ENCODE results near the gene TXN2. TPM values are rescaled to one million over a fixed set of nuclear protein-coding genes. Genes with fewer than 3 reads are reported as not detected.

TXN2 gene
- total and polyA plus RNA-seq, 2 experiments from 2014 or later = 23.0 to 50.3 TPM

- Histone ChIP-seq H2AFZ (no peak overlapping the region), H3K4me3 (no peak overlapping the region)
- H3K4me3 Mint-ChIP-seq = no peak overlapping the region
Observed at GRCh38 chr22:36470162-36470993, 11.1 kb downstream of the TXN2 start.

GRCh38 chr22:36469094-36469710, 12.2 kb downstream of the TXN2 start:
- H3K9me3 Mint-ChIP-seq = no peaks in the 10 kb centered on the region
- peaks cover 2% of the 10 kb centered on the region; the same call in 1 of the 3 replicates for H3K36me3 Mint-ChIP-seq (ENCODE audit: low read depth)
- Histone ChIP-seq H2AFZ (no peak overlapping the region), H3K27me3 (ENCODE audit: insufficient read depth) (no peaks in the 10 kb centered on the region), H4K20me1 (replicated peaks; ENCODE audit: insufficient read depth) (no peaks in the 10 kb centered on the region), H3K4me1 (ENCODE audit: insufficient read depth) (no peaks in the 10 kb centered on the region), H3K27ac (ENCODE audit: low read depth) (no peak overlapping the region), H3K9me2 (ENCODE audit: insufficient read depth) (no peaks in the 10 kb centered on the region), H3K79me2 (replicated peaks; ENCODE audit: insufficient read depth) (no peaks in the 10 kb centered on the region), H3F3A (replicated peaks; ENCODE audit: low read depth) (no peaks in the 10 kb centered on the region), H3K36me3 (ENCODE audit: insufficient read depth) (no peaks in the 10 kb centered on the region), H3K4me2 (no peak overlapping the region), H3K4me3 (no peak overlapping the region)
- no peak overlapping the region for H3K27ac Mint-ChIP-seq
- no peak for DNase-seq (ENCODE audit: low spot score)
- no peaks in the 10 kb centered on the region; the same call in 2 of the 3 replicates for H3K4me1 Mint-ChIP-seq
- no peak overlapping the region for H3K4me3 Mint-ChIP-seq
- H3K27me3 Mint-ChIP-seq (ENCODE audit: insufficient read depth, low read depth, poor library complexity) = peaks cover 10% of the 10 kb centered on the region
- ATAC-seq = no peak
- TF ChIP-seq ZNF462 (CRISPR knock-in tag; IDR thresholded peaks at IDR 0.05) = no peak
- TF ChIP-seq STAT1 (IDR thresholded peaks at IDR 0.05; ENCODE audit: unreplicated experiment) = no peak
- TF ChIP-seq ETS1 (IDR thresholded peaks at IDR 0.05) = no peak
- TF ChIP-seq ZNF114 (CRISPR knock-in tag; IDR thresholded peaks at IDR 0.05) = no peak
- no peak for TF ChIP-seq ZNF331 (CRISPR knock-in tag; IDR thresholded peaks at IDR 0.05; ENCODE audit: low read depth)
- no peak for TF ChIP-seq POLR2AphosphoS5 (IDR thresholded peaks at IDR 0.05; ENCODE audit: low read depth)
- no peak for TF ChIP-seq EZH2phosphoT487 (IDR thresholded peaks at IDR 0.05; ENCODE audit: unreplicated experiment)

More at GRCh38 chr22:36470162-36470993, 11.1 kb downstream of the TXN2 start:
- Histone ChIP-seq H3K4me1 (ENCODE audit: insufficient read depth) (no peaks in the 10 kb centered on the region), H3K27me3 (ENCODE audit: insufficient read depth) (no peaks in the 10 kb centered on the region), H4K20me1 (replicated peaks; ENCODE audit: insufficient read depth) (no peaks in the 10 kb centered on the region), H3K4me2 (no peak overlapping the region), H3F3A (replicated peaks; ENCODE audit: low read depth) (no peaks in the 10 kb centered on the region), H3K36me3 (ENCODE audit: insufficient read depth) (no peaks in the 10 kb centered on the region), H3K79me2 (replicated peaks; ENCODE audit: insufficient read depth) (no peaks in the 10 kb centered on the region), H3K9me2 (ENCODE audit: insufficient read depth) (no peaks in the 10 kb centered on the region), H3K27ac (ENCODE audit: low read depth) (no peak overlapping the region)
- no peak for TF ChIP-seq ZNF114 (CRISPR knock-in tag; IDR thresholded peaks at IDR 0.05)
- TF ChIP-seq CTCF (conservative IDR thresholded peaks at IDR 0.05; ENCODE audit: low read depth in 2 of 2) = peak; percentile 94 to 96
- no peaks in the 10 kb centered on the region for H3K9me3 Mint-ChIP-seq
- peaks cover 11% of the 10 kb centered on the region; the same call in 2 of the 3 replicates for H3K36me3 Mint-ChIP-seq (ENCODE audit: low read depth)
- H3K4me1 Mint-ChIP-seq = no peaks in the 10 kb centered on the region; the same call in 2 of the 3 replicates
- DNase-seq (ENCODE audit: low spot score) (peak; percentile 93), ATAC-seq (peak; percentile 98)
- peak overlapping the region; percentile 44; the same call in 1 of the 2 replicates for H3K27ac Mint-ChIP-seq
- H3K27me3 Mint-ChIP-seq (ENCODE audit: insufficient read depth, low read depth, poor library complexity) = peaks cover 10% of the 10 kb centered on the region

All from GM23338 (cell line).